GM23248 (cell line): ENCODE results near the gene MYL4. TPM values are rescaled to one million over a fixed set of nuclear protein-coding genes. Genes with fewer than 3 reads are reported as not detected.

Experiments used
- DNase-seq: peaks from one replicate; pipeline ENCODE4 v3.0.0-alpha.2; 2015
- H2AFZ ChIP-seq: fragments of 200-600 bp; sonication (generic); 2 replicates; pipeline ENCODE4 v1.6.1; 2016; ENCODE audit warnings: antibody characterized with exemption
- H3F3A ChIP-seq: fragments of 200-600 bp; sonication (generic); 2 replicates; pipeline ENCODE4 v1.6.1; 2016; ENCODE audit warnings: mild to moderate bottlenecking, antibody characterized with exemption, mixed run types; ENCODE audit not compliant: insufficient read depth
- H3K27ac ChIP-seq: fragments of 200-600 bp; sonication (generic); 2 replicates; pipeline ENCODE4 v1.5.1; 2016; ENCODE audit warnings: mild to moderate bottlenecking
- H3K27me3 ChIP-seq: fragments of 200-600 bp; sonication (generic); replicated peaks from 2 replicates; pipeline ENCODE4 v1.6.1; 2016; ENCODE audit warnings: mild to moderate bottlenecking; ENCODE audit not compliant: insufficient read depth
- H3K36me3 ChIP-seq: fragments of 200-600 bp; sonication (generic); 2 replicates; pipeline ENCODE4 v1.6.1; 2016; ENCODE audit warnings: low read depth, mild to moderate bottlenecking
- H3K4me1 ChIP-seq: fragments of 200-600 bp; sonication (generic); 2 replicates; pipeline ENCODE4 v1.6.1; 2016; ENCODE audit warnings: mild to moderate bottlenecking; ENCODE audit not compliant: insufficient read depth
- H3K4me2 ChIP-seq: fragments of 200-600 bp; sonication (generic); one replicate; pipeline ENCODE4 v1.6.1; 2016; ENCODE audit warnings: mild to moderate bottlenecking; ENCODE audit not compliant: unreplicated experiment
- H3K4me3 ChIP-seq: fragments of 200-600 bp; sonication (generic); 2 replicates; pipeline ENCODE4 v1.5.1; 2016; ENCODE audit warnings: mild to moderate bottlenecking
- H3K79me2 ChIP-seq: fragments of 200-600 bp; sonication (generic); 2 replicates; pipeline ENCODE4 v1.6.1; 2016; ENCODE audit warnings: mild to moderate bottlenecking; ENCODE audit not compliant: insufficient read depth
- H3K9ac ChIP-seq: fragments of 200-600 bp; sonication (generic); 2 replicates; pipeline ENCODE4 v1.6.1; 2016; ENCODE audit warnings: mild to moderate bottlenecking
- H3K9me2 ChIP-seq: fragments of 200-600 bp; sonication (generic); 2 replicates; pipeline ENCODE4 v1.6.1; 2016; ENCODE audit warnings: mixed run types, mild to moderate bottlenecking, moderate library complexity; ENCODE audit not compliant: insufficient read depth
- H3K9me3 ChIP-seq: fragments of 200-600 bp; sonication (generic); one replicate; pipeline ENCODE4 v1.6.1; 2017; ENCODE audit warnings: low read depth
- H4K20me1 ChIP-seq: fragments of 200-600 bp; sonication (generic); 2 replicates; pipeline ENCODE4 v1.6.0; 2016; ENCODE audit not compliant: insufficient read depth
- EZH2 ChIP-seq: fragments of 200-600 bp; sonication (generic); IDR thresholded peaks from 2 replicates; pipeline ENCODE4 v1.6.1; 2018; ENCODE audit warnings: antibody characterized with exemption, mild to moderate bottlenecking; ENCODE audit not compliant: insufficient read depth, poor library complexity, severe bottlenecking
- EZH2phosphoT487 ChIP-seq: fragments of 200-600 bp; sonication (generic); IDR thresholded peaks from 2 replicates; pipeline ENCODE4 v1.6.1; 2018; ENCODE audit warnings: antibody characterized with exemption, moderate library complexity, mild to moderate bottlenecking, low read depth; ENCODE audit not compliant: insufficient read depth
- WGBS, 2 experiments: methylation state at CpG; one replicate each; pipeline ENCODE4 v1.1.6; 2015 to 2017; ENCODE audit warnings: low lambda C conversion rate in 2 of 2, low coverage in 1 of 2; ENCODE audit errors: missing lambda C conversion rate in 2 of 2; 5-methylcytosine and 5-hydroxymethylcytosine counted together
- in situ Hi-C: fragments of 300-500 bp; cut with MboI; formaldehyde crosslinking; loops from 2 replicates; pipeline ENCODE4 v1.15.0; 2020
- polyA plus RNA-seq: library from polyadenylated mRNA; unstranded; fragments of >200 nt; fragmentation: Nextera tagmentation; extraction: Ambion mirVana; gene quantifications from 2 replicates; pipeline ENCODE4 v1.2.1, GENCODE V29; 2016
- total RNA-seq: library from RNA; depleted of rRNA; stranded (reverse); fragments of >200 nt; shearing (Covaris generic); gene quantifications from 2 replicates; pipeline ENCODE4 v1.2.3, GENCODE V29; 2014

The MYL4 gene
- total and polyA plus RNA-seq, 2 experiments from 2014 or later: not detected

DNA sequence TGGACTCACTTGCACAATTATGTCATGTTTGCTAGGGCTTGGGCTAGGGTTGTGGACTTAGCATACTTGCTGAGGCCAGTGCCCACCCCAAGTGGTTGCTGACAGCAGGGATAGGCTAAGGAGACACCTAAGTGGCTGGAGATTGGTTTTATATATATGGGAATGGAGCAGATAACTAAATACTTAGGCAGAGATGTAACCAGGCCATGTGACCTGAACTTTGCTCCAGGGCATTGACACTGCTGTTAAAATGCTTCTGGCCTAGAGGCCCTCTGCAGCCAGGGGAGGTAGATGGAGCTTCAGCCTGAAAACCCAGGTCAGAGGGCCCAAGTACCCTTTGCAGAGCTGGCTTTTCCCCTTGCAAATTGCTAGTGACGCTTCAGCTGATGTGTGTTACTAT, 43.1 kb downstream of the MYL4 start:
- Histone ChIP-seq H3K4me2 (no peak overlapping the region), H3K4me3 (no peak overlapping the region), H3K9me2 (no peaks in the 10 kb centered on the region), H2AFZ (no peak overlapping the region), H3K9me3 (no peaks in the 10 kb centered on the region), H3K9ac (no peak overlapping the region), H3K27ac (no peak overlapping the region), H3K36me3 (no peaks in the 10 kb centered on the region), H3K27me3 (no peaks in the 10 kb centered on the region), H4K20me1 (no peaks in the 10 kb centered on the region), H3K4me1 (peaks cover 17% of the 10 kb centered on the region), H3F3A (peaks cover 19% of the 10 kb centered on the region), H3K79me2 (peaks cover 18% of the 10 kb centered on the region; the same call in 1 of the 2 replicates)
- DNase-seq: no peak
- in situ Hi-C loops: no loop called here
- TF ChIP-seq EZH2 (no peak), EZH2phosphoT487 (no peak)
- 91 to 96% methylated on average over 1 of the region's 1 CpG for WGBS, 2 experiments

DNA sequence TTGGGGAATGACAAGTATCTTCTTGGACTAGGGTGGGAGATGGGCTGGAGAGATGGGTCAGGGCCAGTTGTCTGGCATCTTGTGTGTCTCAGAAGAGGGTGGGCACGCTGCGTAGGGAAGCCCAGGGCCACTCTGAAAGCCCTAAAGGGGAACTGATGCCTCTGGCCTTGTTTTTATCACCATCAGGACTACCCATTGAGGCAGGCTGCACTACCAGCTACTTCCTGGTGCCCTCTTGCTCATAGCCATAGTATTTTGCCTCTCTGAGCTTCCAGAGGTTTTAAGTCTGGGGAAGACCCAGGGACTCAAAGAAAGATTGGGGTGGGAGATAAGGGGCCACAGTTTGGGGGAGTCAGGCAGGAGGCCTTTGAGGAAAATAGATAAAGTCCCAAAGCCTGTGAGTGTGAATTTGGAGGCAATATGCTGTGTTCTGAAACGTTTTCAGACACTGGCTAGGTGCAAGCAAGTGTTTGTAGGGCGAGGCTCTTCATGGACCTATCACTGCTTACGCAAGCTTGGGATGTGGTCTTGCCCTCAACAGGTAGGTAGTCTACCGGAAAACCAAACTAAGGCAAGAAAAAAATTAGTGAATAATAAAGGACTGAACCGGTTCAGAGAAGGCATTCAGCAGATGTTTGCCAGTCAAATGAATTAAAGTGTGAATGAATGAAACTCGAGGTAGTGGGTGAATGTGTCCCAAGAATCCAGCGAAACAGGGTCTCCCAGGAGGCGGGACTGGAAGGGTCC, 43.8 kb downstream of the MYL4 start:
- Histone ChIP-seq H3K9me3 (no peaks in the 10 kb centered on the region), H3K4me1 (peaks cover 23% of the 10 kb centered on the region), H3K27ac (no peak overlapping the region), H4K20me1 (no peaks in the 10 kb centered on the region), H3K36me3 (no peaks in the 10 kb centered on the region), H2AFZ (peak overlapping the region; percentile 72), H3K4me2 (peak overlapping the region; percentile 90), H3K27me3 (no peaks in the 10 kb centered on the region), H3F3A (peaks cover 22% of the 10 kb centered on the region), H3K79me2 (peaks cover 18% of the 10 kb centered on the region; the same call in 1 of the 2 replicates), H3K4me3 (peak overlapping the region; percentile 75), H3K9ac (peak overlapping the region; percentile 77), H3K9me2 (no peaks in the 10 kb centered on the region)
- no peak for TF ChIP-seq EZH2phosphoT487
- TF ChIP-seq EZH2: no peak
- in situ Hi-C loops: no loop called here
- DNase-seq: no peak
- WGBS, 2 experiments: 67 to 70% methylated on average over 10 of the region's 10 CpGs

DNA sequence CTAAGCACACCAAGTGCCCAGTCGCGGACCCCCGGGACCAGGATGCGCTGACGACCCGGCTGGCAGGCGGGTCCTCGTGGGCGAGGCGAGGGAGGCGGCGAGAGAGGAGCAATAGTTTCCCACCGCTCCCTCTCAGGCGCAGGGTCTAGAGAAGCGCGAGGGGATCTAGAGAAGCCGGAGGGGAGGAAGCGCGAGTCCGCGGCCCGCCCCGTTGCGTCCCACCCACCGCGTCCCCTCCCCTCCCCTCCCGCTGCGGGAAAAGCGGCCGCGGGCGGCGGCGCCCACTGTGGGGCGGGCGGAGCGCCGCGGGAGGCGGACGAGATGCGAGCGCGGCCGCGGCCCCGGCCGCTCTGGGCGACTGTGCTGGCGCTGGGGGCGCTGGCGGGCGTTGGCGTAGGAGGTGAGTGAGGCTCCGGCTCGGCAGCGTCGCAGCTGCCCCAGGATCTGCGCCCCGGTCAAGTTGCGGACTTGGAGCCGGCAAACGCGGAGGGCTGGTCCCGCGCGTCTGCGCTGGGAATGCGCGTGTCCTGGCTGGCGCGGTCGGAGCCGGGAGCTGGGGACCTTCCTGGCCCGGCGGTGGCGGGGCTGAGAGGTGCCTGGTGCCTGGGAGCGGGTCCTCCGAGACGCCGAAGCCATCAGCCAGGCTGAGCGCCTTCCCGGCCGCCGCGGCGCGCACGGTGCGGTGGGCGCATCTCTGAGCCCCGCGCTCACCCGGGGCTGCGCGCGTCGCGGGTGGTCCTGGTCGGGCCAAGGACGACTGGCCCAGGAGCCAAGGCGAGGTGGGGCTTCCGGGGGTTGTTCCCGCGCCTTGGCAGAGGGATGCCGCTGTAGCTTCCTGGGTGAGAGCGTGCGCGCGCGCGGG, 44.6 kb downstream of the MYL4 start, which contains the start of gene ITGB3:
Gene ITGB3 (plus strand): TSS at position 287 of the 862 bp plus-strand sequence. CDS start 35 bp downstream, at position 322.
- peak within 1 kb of the TSS; percentile 77 for H3K9ac ChIP-seq
- peak within 1 kb of the TSS; percentile 75 for H3K4me3 ChIP-seq
- peaks cover 22% of the 10 kb centered on the region for H3F3A ChIP-seq
- in situ Hi-C loops: no loop called here
- peak within 1 kb of the TSS; percentile 90 for H3K4me2 ChIP-seq
- DNase-seq: peak; percentile 90
- peak within 1 kb of the TSS; percentile 72 for H2AFZ ChIP-seq
- TF ChIP-seq EZH2phosphoT487: no peak
- TF ChIP-seq EZH2: no peak
- H3K36me3 ChIP-seq: no peaks in the 10 kb centered on the region
- no peaks in the 10 kb centered on the region for H3K9me3 ChIP-seq
- WGBS, 2 experiments: 1 to 2% methylated on average over 62 to 74 of the region's 112 CpGs
- H3K27me3 ChIP-seq: no peaks in the 10 kb centered on the region
- H3K9me2 ChIP-seq: no peaks in the 10 kb centered on the region
- H3K79me2 ChIP-seq: peaks cover 22% of the 10 kb centered on the region
- H4K20me1 ChIP-seq: no peaks in the 10 kb centered on the region
- no peak within 1 kb of the TSS for H3K27ac ChIP-seq
- peaks cover 30% of the 10 kb centered on the region for H3K4me1 ChIP-seq

DNA sequence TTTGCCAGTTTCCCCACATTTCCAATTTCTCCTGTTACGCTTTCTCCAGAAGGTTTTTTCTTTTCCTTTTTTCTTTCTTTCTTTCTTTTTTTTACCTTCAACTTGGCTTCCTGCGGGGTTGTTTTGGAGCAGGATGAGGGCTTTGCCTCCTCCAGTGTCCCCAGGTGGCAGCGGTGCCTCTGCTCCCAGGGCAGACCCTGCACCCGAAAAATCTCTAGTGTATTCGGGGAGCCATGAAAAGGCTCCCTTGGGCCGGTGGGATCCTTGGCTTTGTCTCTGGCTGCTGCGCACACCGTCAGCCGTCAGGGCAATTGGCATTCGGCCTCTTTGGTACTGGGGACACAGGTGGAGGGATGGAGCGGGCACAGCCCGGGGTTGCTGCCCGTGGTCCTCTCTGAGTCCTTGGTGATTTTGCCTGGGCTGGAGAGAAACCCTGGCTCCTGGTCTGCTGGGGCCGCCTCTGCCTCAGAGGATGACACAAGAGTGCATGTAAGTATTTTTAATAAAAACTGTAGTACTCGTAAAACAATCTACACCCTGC, 45.3 kb downstream of the MYL4 start:
- H3K9me2 ChIP-seq: no peaks in the 10 kb centered on the region
- H3K36me3 ChIP-seq: no peaks in the 10 kb centered on the region
- peak; percentile 41 for DNase-seq
- peaks cover 22% of the 10 kb centered on the region for H3F3A ChIP-seq
- 7 to 9% methylated on average over 15 of the region's 15 CpGs for WGBS, 2 experiments
- peaks cover 30% of the 10 kb centered on the region for H3K4me1 ChIP-seq
- H3K9ac ChIP-seq: peak overlapping the region; percentile 77
- no peaks in the 10 kb centered on the region for H4K20me1 ChIP-seq
- in situ Hi-C loops: no loop called here
- peak overlapping the region; percentile 72 for H2AFZ ChIP-seq
- H3K27me3 ChIP-seq: no peaks in the 10 kb centered on the region
- no peak overlapping the region for H3K27ac ChIP-seq
- peak overlapping the region; percentile 90 for H3K4me2 ChIP-seq
- H3K79me2 ChIP-seq: peaks cover 24% of the 10 kb centered on the region
- peak overlapping the region; percentile 75 for H3K4me3 ChIP-seq
- TF ChIP-seq EZH2phosphoT487: no peak
- TF ChIP-seq EZH2: no peak
- no peaks in the 10 kb centered on the region for H3K9me3 ChIP-seq
